Amygdala (tissue), 56 donors: ENCODE measurements around the gene RAB24.
"Not testable (repeated sequence)": the region's sequence is repeated elsewhere in the genome, so short reads cannot be mapped to it uniquely, and the experiment has no call there.

Experiments used
- DNase-seq, 56 donors: peaks; one replicate each; lab custom pipeline; 2025; lab: John Stamatoyannopoulos, UW

The RAB24 gene

DNA sequence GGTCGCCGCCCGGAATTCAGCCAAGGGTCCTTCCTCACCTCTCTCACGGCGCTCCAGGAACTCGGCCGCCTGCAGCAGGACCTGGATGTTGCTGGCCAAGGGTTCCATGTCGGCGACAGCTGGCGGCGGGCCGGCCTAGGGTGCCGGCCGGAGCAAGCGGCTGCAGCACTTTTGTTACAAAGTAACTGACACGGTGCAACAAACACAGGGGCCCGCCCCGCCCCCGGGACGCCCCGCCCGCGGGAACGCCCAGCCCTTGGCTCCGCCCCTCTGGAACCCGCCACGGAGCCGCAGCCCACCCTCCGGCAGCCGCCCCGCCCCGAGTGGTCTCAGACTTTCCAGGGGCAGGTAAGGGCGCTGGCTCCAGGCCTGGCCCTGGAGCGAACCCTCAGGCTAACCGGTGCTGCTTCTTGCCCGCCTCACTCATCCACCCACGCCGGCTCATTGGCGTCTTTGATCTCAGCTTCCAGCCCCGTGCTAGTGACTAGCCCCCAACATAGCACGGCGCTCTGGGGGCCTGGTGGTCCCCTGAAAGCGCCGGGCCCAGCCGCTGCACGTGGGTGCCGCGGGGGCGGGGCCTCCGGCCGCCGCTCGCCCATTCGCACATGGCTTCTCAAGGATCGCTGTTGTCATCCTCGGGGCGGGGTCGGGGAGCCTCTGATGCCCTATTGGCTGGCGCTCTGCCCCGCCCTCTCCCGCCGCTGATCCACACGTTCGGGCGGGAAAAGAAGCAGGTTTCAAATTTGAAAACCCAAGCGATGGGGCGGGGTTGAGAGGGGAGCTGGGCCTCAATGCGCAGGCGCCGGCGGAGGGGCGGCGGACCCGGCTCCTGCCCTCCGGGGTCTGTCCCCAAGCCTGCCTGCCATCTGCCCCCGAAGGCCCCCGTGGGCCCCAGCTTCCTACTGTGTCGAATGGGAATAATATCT lies 8.5 kb upstream of the RAB24 start, which contains the start of gene MXD3:
Gene MXD3, minus strand, starts transcription at position 176 of the 926 bp plus-strand sequence. Its CDS starts 68 bp downstream, at position 108.
- peak; percentile 39 to 95 (median 84) for DNase-seq

DNA sequence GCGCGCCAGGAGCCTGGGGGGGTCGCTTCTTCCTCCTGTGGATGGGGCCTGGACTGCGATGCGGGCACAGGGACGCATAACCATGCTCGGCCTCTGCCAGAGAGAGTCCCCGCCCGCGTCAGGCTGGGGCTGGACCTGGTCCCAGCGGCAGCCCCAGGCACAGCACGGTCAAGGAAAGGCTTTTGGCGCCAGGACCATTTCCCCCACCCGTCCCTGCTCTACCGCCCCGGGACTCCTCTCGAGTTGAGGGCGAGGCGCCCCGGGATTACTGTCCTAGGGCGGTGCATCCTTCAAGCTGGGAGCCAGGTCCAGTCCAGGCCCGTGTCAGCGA lies 7.8 kb upstream of the RAB24 start:
- DNase-seq, result peak in 1 of 56 donors; percentile 55

DNA sequence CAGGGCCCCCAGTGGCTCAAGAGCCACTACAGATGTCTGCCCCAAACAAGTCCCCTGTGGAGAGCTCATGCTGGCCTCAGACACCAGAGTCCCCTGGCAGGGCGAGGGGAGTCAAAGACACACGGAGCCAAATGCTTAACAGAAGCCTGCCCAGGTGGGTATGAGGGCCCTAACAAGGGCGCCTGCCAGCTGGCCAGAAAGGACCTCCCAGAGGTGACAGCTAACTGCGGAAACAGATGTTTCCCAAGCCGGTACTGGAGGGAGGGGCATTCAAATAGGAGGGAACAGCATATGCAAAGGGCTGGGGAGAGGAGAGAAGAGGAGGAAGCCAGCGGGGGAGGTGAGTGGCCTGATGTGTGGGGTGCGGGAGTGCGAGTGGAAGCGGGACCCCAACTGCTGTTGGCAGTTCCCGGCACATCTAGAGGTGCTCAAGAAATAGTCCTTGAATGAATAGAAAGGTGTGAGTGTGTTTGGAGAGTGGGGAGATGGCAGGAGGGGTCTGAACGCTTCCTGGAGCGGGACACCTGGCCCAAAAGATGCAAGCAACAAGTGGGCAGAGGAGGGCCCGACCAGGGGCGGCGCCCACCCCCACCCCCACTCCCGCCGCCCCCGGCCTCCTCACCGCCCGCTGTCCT lies 7.4 kb upstream of the RAB24 start:
- DNase-seq, result no peak

DNA sequence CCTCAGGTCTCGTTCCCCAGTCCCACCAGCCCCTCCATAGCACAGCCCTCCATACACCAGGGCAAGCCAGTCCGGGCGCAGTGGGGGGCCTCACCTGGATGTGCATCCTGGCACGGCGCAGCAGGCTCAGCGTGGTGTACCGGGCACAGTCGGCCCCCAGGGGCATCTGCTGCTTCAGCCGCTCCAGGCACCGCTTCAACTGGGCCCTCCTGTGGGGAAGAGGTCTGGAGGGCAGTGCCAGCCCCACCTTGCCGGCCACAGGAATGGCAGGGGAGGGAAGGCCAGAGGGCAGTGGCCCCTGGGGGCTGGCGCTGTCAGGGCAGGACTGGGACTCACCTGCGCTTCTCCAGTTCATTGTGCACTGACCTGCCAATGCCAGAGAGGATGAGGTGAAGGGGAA lies 6.8 kb upstream of the RAB24 start:
- no peak for DNase-seq

- DNase-seq, result peak in 11 of 56 donors; percentile 12 to 71 (median 40)
Measured at GRCh38 chr5:177309351-177310191, 6.1 kb upstream of the RAB24 start.

DNA sequence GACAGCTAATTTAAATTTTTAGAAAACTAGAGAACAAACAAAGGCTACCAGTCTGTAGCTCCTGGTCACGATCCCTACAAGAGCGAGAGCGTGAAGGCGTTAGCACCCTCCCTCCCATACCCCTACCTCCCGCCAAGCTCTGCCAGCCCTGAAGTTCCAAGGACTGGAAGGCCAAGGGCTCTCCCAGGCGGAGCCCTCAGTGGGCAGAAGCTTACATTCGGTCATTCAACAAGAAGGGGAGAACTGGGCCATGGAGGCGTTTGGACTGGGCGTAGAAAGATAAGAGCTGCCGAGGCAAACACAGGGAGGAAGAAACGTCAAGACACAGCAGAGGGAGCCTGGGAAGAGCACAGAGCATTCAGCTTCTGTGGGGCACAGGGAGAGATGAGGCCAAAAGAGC lies 5.2 kb upstream of the RAB24 start:
- no peak for DNase-seq

DNA sequence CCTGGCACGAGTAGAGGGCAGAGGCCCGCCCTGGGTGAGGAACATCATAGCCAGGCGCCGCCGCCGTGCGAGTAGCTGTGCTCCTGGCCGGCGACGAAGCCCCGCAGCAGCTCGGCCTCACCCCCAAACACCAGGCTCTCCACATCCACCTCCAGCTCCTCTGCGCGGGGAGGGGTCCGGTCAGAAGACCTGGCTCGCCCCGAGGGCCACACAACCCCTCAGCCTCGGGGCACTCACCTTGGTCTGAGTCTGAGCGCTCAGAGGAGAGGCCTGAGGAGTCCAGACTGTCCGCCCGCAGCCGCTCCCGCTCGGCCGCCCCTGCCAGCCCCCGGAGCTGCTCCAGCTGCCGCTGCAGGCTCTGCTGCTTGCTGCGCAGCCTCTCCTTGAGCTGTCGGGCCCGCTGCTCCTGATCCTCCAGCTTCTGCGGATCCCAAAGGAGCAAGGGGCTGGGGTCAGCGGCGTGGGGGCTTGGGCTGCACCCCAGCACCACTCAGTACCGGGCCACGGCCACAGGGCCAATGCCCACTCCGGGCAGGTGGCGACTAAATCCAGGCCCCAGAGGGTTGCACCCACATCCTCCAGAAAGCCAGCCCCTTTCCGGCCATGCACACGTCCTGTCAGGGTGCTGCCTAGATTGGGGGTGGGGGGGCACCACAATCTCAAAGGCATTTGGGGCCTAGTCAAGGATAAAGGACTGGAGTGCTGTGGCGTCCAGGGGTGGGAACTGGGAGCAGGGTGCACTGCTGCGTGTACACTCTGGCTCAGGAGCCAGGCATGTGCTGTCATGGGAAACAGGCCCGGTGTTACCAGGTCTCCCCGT lies 4.2 kb upstream of the RAB24 start:
- DNase-seq, result no peak

- no peak for DNase-seq
Measured at GRCh38 chr5:177306674-177307543, 3.4 kb upstream of the RAB24 start.

- not testable (repeated sequence) for DNase-seq
Measured at GRCh38 chr5:177306103-177306640, 2.7 kb upstream of the RAB24 start.

DNA sequence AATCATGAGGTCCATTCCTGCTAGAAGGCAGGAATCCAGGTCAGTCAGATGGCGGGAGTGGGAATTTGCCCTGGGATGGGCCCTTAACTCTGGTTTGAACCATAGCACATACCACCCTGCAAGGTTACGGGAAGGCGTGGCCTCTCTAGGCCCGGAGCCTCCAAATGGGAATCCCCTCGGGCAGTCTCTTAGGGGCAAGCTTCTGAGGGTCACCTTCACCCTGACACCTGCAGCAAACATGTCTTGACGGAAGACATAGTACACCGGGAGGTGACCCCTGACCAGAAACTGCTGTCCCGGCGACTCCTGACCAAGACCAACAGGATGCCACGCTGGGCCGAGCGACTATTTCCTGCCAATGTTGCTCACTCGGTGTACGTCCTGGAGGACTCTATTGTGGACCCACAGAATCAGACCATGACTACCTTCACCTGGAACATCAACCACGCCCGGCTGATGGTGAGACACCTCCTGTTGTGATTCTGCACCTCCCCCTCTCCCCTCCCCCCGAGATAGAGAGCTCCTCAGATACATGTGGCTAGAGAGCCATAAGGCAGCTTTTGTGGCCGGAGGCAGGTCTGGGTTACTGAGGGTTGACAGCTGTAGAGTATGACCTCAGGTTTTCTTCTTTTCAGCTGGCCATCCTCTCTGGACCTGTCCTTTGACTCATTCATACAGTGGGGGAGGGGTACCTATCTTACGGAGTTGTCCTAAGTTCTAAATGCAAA lies 1.0 kb upstream of the RAB24 start:
- DNase-seq, result no peak

GRCh38 chr5:177303925-177304391 lies 439 bp upstream of the RAB24 start:
- DNase-seq, result peak in 1 of 56 donors; percentile 40

- no peak for DNase-seq
Measured at GRCh38 chr5:177302354-177303110, 987 bp downstream of the RAB24 start.

DNA sequence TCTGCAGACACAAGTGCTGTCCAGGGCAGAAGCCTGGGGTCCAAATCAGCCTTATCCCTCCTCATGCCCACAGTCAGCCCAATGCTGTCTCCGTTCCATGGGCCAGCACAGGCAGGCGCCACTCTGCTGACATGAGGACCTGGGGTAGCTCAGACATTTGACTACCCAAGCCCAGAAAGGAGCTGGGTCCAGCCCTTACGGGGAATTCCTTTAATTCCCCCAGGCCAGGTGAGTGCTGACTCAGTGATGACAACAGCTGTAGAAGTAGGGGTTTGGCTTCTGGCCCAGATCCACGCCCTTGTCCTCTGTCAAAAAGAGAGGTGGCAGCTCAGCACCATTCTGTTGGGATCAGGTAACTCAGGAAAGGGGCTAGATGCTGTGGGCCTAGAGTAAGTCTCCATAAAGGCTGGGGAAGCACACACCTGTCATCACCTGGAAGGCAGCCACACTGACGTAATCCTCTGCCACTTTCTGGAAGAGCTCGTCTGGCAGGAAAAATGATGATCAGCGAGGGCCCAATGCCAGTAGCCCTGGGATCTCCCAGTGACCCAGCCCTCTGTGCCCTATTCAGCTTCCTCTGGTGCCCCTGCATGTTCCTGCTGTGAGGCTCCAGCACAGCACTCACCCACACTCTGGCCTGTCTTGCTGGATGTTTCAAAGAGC lies 1.9 kb downstream of the RAB24 start:
- DNase-seq, result no peak

DNA sequence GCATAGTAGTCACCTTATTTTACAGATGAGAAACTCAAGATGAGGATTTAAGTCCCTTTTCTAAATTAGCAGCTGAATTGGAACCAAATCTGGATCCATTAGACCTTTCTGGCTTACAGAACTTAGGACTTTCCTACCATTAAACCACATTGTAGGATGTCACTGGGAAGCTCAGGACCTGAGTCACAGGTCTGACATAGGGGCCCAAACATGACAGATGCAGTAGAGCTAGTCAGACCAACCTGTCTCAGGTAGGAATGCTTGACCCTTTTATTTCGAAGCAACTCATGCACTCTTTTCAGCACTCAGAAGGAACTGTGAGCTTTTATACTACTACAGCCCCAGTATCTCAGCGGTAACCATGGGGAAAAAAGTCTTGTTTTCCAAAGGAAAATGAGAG lies 2.6 kb downstream of the RAB24 start:
- DNase-seq, result no peak

DNA sequence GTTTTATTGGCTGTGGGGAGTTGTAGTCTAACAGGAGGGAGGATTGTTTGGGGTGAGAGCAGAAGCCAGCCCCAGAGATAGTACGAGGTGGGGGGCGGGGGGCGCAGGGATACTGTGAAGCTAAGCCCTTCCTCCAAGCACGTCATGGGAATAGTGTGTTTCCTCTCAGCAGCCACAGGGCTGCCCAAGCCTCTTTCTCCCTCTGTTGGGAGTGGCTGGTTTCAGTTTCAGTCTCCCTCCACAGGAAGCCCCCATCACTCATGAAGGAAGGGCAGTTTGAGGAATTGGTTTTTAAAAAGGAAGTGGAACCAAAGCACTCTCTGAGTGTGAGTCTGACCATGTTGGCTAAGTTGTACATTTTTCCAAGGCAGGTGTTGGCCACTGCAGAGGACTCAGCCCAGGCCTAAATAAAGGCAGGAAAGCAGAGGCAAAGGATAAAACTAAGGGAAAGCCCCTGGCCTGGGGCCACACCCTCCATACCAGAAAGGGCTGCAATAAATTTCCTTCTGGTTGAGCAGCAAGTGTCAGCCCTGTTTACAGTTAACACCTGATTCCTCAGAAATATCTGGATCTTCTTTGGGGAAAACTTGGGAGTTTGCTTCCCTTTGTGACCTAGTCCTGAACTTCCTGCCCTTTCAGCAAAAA lies 3.2 kb downstream of the RAB24 start:
- DNase-seq, result peak in 17 of 56 donors; percentile 18 to 69 (median 31)

DNA sequence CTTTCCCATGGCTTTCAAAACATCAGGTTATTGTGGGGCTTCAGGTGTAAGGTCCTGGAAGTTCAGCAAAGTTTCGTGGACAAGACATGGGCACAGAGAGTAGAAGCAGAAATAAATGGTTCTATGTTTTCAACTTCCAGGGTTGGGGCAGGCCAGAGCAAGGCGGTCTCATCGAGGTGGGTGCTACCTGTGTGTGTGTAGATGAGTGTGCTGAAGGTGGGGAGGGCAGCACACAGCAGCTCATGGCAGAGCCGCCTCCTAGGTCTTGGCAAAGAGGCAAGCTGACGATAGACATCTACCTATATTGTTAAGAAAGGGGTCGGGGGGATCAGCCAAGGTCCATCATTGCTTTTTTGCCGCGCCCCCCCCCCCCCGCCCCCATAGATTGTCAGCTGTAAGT lies 3.8 kb downstream of the RAB24 start:
- DNase-seq, result no peak
